ENCODE measurements around the gene CTDSPL. TPM values are rescaled to one million over a fixed set of nuclear protein-coding genes. Genes with fewer than 3 reads are reported as not detected.

Gene CTDSPL
- total and polyA plus RNA-seq, 2 of the 13 experiments (the other 11 are each of a cell fraction or from before 2014, with no cell fraction given), result 26.1 to 142 TPM

DNA sequence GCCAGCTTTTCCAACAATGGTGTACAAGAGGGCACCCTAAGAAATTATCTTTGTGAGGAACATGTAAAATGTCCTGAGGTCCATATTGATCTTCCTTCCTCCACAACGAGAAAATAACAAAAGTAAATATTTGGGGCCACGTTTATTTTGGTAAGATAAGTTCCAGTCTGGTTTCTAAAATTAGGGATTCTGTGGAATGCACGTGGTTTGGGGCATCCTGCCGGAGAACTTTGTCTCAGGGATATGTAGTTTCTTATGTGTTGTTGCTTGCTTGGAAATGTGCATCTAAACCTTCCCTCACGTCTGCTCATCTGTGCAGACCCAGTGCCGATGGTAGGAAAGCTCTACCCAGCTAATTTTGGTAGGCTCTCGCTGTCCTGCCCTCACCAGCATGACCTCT is 62.8 kb downstream of the CTDSPL start (continued):
- TF ChIP-seq AKNA (CRISPR knock-in tag; IDR thresholded peaks at IDR 0.05; ENCODE audit: borderline replicate concordance) (no peak), TCF7L2 (IDR thresholded peaks at IDR 0.05; ENCODE audit: low read depth, low read length) (no peak), E2F1 (CRISPR knock-in tag; IDR thresholded peaks at IDR 0.05) (no peak), PPARG (CRISPR knock-in tag; conservative IDR thresholded peaks at IDR 0.05) (0 out of 2 replicates have a peak, but pooled peaks have one; percentile 29), GATA4 (IDR thresholded peaks at IDR 0.05; ENCODE audit: borderline replicate concordance, low read depth) (no peak), FUBP1 (CRISPR knock-in tag; IDR thresholded peaks at IDR 0.05; ENCODE audit: borderline replicate concordance) (no peak)

Measured in HepG2 (cell line).